ENCODE results near the gene RXYLT1.

RXYLT1 gene

GRCh38 chr12:63747553-63747952, 32.2 kb upstream of the RXYLT1 start:
- DNase-seq (ENCODE audit: low read depth in 1 of 2, low spot score in 1 of 2) = no peak
- no peak overlapping the region for H3K27ac ChIP-seq (replicated peaks)
- H3K4me3 ChIP-seq (replicated peaks; ENCODE audit: insufficient read depth, low read length) = no peak overlapping the region
- no peaks in the 10 kb centered on the region for H3K27me3 ChIP-seq (ENCODE audit: insufficient read depth, poor library complexity, severe bottlenecking)
- TF ChIP-seq SPI1 (IDR thresholded peaks at IDR 0.05; ENCODE audit: borderline replicate concordance, low read depth) = no peak
- TF ChIP-seq, protein P1, sequence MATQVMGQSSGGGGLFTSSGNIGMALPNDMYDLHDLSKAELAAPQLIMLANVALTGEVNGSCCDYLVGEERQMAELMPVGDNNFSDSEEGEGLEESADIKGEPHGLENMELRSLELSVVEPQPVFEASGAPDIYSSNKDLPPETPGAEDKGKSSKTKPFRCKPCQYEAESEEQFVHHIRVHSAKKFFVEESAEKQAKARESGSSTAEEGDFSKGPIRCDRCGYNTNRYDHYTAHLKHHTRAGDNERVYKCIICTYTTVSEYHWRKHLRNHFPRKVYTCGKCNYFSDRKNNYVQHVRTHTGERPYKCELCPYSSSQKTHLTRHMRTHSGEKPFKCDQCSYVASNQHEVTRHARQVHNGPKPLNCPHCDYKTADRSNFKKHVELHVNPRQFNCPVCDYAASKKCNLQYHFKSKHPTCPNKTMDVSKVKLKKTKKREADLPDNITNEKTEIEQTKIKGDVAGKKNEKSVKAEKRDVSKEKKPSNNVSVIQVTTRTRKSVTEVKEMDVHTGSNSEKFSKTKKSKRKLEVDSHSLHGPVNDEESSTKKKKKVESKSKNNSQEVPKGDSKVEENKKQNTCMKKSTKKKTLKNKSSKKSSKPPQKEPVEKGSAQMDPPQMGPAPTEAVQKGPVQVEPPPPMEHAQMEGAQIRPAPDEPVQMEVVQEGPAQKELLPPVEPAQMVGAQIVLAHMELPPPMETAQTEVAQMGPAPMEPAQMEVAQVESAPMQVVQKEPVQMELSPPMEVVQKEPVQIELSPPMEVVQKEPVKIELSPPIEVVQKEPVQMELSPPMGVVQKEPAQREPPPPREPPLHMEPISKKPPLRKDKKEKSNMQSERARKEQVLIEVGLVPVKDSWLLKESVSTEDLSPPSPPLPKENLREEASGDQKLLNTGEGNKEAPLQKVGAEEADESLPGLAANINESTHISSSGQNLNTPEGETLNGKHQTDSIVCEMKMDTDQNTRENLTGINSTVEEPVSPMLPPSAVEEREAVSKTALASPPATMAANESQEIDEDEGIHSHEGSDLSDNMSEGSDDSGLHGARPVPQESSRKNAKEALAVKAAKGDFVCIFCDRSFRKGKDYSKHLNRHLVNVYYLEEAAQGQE (IDR thresholded peaks at IDR 0.05; ENCODE audit: insufficient replicate concordance, low read depth) = no peak
- TF ChIP-seq POLR2AphosphoS5 (IDR thresholded peaks at IDR 0.05; ENCODE audit: low read depth) = no peak
- TF ChIP-seq, protein P2, sequence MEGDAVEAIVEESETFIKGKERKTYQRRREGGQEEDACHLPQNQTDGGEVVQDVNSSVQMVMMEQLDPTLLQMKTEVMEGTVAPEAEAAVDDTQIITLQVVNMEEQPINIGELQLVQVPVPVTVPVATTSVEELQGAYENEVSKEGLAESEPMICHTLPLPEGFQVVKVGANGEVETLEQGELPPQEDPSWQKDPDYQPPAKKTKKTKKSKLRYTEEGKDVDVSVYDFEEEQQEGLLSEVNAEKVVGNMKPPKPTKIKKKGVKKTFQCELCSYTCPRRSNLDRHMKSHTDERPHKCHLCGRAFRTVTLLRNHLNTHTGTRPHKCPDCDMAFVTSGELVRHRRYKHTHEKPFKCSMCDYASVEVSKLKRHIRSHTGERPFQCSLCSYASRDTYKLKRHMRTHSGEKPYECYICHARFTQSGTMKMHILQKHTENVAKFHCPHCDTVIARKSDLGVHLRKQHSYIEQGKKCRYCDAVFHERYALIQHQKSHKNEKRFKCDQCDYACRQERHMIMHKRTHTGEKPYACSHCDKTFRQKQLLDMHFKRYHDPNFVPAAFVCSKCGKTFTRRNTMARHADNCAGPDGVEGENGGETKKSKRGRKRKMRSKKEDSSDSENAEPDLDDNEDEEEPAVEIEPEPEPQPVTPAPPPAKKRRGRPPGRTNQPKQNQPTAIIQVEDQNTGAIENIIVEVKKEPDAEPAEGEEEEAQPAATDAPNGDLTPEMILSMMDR (IDR thresholded peaks at IDR 0.05; ENCODE audit: insufficient read depth, low read length) = no peak
- TF ChIP-seq GABPA (IDR thresholded peaks at IDR 0.05; ENCODE audit: low read depth) = no peak

DNA sequence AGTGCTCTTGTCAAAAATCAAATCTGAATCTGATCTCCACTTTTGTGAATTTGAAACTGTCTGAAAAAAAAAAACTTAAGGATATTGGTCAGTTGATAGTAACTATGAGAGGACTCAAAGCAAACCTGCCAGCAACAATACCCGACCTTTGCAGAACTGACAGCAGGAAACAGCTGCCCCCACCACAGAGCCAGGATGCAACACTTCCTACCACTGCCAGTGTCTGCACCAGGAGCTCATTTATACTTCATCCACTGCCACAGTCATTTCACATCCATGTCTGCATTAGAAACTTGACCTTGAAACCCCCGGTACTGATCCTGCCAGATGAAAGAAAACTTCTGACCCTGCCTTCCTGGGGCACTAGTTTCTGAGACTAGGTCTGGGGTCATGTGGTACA, 27.4 kb upstream of the RXYLT1 start:
- TF ChIP-seq SPI1 (IDR thresholded peaks at IDR 0.05; ENCODE audit: borderline replicate concordance, low read depth) (no peak), GABPA (IDR thresholded peaks at IDR 0.05; ENCODE audit: low read depth) (no peak), POLR2AphosphoS5 (IDR thresholded peaks at IDR 0.05; ENCODE audit: low read depth) (no peak)
- TF ChIP-seq, protein P1 (IDR thresholded peaks at IDR 0.05; ENCODE audit: insufficient replicate concordance, low read depth) = no peak
- TF ChIP-seq, protein P2 (IDR thresholded peaks at IDR 0.05; ENCODE audit: insufficient read depth, low read length) = no peak
- H3K4me3 ChIP-seq (replicated peaks; ENCODE audit: insufficient read depth, low read length) = no peak overlapping the region
- no peak overlapping the region for H3K27ac ChIP-seq (replicated peaks)
- DNase-seq (ENCODE audit: low read depth in 1 of 2, low spot score in 1 of 2) = peak in 1 of 2 experiments; percentile 32
- no peaks in the 10 kb centered on the region for H3K27me3 ChIP-seq (ENCODE audit: insufficient read depth, poor library complexity, severe bottlenecking)

DNA sequence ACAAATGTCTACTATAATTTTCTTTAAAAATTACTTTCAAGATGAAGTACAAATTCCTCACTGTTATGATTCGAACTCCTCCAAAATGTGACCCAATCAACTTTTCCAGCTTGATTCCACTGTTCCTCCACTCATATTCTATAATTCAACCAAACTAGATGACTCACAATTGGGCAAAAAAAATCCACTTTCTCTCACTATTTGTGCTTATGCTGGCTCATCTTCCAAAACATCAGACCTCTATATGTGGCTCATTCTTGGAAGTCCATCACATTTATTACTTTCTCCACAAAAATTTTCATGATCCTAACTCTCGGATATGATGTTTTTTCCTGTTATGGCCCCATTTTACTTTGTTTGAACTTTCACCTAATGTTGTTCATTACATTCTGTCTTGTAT, 26.9 kb upstream of the RXYLT1 start:
- Histone ChIP-seq H3K27ac (replicated peaks) (no peak overlapping the region), H3K4me3 (replicated peaks; ENCODE audit: insufficient read depth, low read length) (no peak overlapping the region), H3K27me3 (ENCODE audit: insufficient read depth, poor library complexity, severe bottlenecking) (no peaks in the 10 kb centered on the region)
- TF ChIP-seq, protein P1 (IDR thresholded peaks at IDR 0.05; ENCODE audit: insufficient replicate concordance, low read depth) = no peak
- TF ChIP-seq, protein P2 (IDR thresholded peaks at IDR 0.05; ENCODE audit: insufficient read depth, low read length) = no peak
- TF ChIP-seq SPI1 (IDR thresholded peaks at IDR 0.05; ENCODE audit: borderline replicate concordance, low read depth) (no peak), GABPA (IDR thresholded peaks at IDR 0.05; ENCODE audit: low read depth) (no peak), POLR2AphosphoS5 (IDR thresholded peaks at IDR 0.05; ENCODE audit: low read depth) (no peak)
- no peak for DNase-seq (ENCODE audit: low read depth in 1 of 2, low spot score in 1 of 2)

Measured in HL-60 (cell line).